Lung (tissue), 12 donors: ENCODE data around the gene TSHR. TPM values are rescaled to one million over a fixed set of nuclear protein-coding genes. Genes with fewer than 3 reads are reported as not detected.

Experiments used
- ATAC-seq: fragments of 200-7000 bp; cut with Tn5 transposase; one replicate; pipeline ENCODE4 v1.9.1; 2020; ENCODE audit warnings: moderate number of reproducible peaks; ENCODE audit not compliant: insufficient read depth, low FRiP score
- DNase-seq, 3 donors: peaks; one replicate each; pipeline ENCODE4 v3.0.0-alpha.2; 2013 to 2017
- H3K27ac ChIP-seq, 2 donors: one replicate each; pipeline ENCODE4 v1.5.1; 2013; ENCODE audit warnings: mild to moderate bottlenecking in 2 of 2, moderate library complexity in 2 of 2, control low read depth in 1 of 2, inconsistent platforms in 1 of 2, low read depth in 1 of 2, low read length in 1 of 2
- H3K27me3 ChIP-seq, 3 donors: one replicate each; pipeline ENCODE4 v1.5.1; 2013; ENCODE audit warnings: low read length in 2 of 3; ENCODE audit not compliant: control insufficient read depth in 3 of 3, insufficient read depth in 3 of 3
- H3K36me3 ChIP-seq, 4 donors: one replicate each; pipeline ENCODE4 v1.5.1; 2013; ENCODE audit warnings: low read length in 4 of 4, mild to moderate bottlenecking in 1 of 4, moderate library complexity in 1 of 4; ENCODE audit not compliant: control insufficient read depth in 4 of 4, insufficient read depth in 4 of 4
- H3K4me1 ChIP-seq, 5 donors: one replicate each; pipeline ENCODE4 v1.5.1; 2013; ENCODE audit warnings: low read length in 5 of 5, mild to moderate bottlenecking in 2 of 5, moderate library complexity in 1 of 5; ENCODE audit not compliant: control insufficient read depth in 5 of 5, insufficient read depth in 5 of 5
- H3K4me3 ChIP-seq: one replicate; pipeline ENCODE4 v1.5.1; 2013; ENCODE audit warnings: mild to moderate bottlenecking, control low read depth, moderate library complexity
- H3K9ac ChIP-seq, 2 donors: one replicate each; pipeline ENCODE4 v1.5.1; 2013; ENCODE audit warnings: low read length in 2 of 2, control low read depth in 1 of 2; ENCODE audit not compliant: insufficient read depth in 1 of 2
- H3K9me3 ChIP-seq, 4 donors: one replicate each; pipeline ENCODE4 v1.5.1; 2013; ENCODE audit warnings: low read length in 3 of 4, mild to moderate bottlenecking in 1 of 4, moderate library complexity in 1 of 4; ENCODE audit not compliant: control insufficient read depth in 4 of 4, insufficient read depth in 3 of 4
- CTCF ChIP-seq: IDR thresholded peaks from 2 replicates; pipeline ENCODE4 v1.5.1; 2012; ENCODE audit warnings: mild to moderate bottlenecking; ENCODE audit errors: control extremely low read depth, extremely low read depth
- WGBS, 2 donors: extraction: QIAGEN DNeasy Blood & Tissue Kit; methylation state at CpG; one replicate each; pipeline ENCODE4 v1.1.7; 2013; 5-methylcytosine and 5-hydroxymethylcytosine counted together
- polyA plus RNA-seq, 2 donors: library from polyadenylated mRNA; stranded (reverse); fragments of 200-250 nt; gene quantifications; one replicate each; pipeline ENCODE4 v1.2.1, GENCODE V29; 2013
- total RNA-seq, 2 donors: library from RNA; depleted of rRNA in 1 of 2; stranded (reverse); fragments of >200 nt in 1 of 2; gene quantifications; one replicate each; pipeline ENCODE4 v1.2.1, GENCODE V29; 2014 to 2021
- donor health status: control.
- donor health status: control.
- donor health status: Bipolar disorder and iron deficiency.
- donor health status: healthy.
- donor health status: DM: yes; HTN: yes; CAD: no.

Gene TSHR
- total and polyA plus RNA-seq, 4 donors: 0.04 to 0.31 (median 0.07) TPM; not detected in 1

GRCh38 chr14:81169267-81169666 lies 213.8 kb downstream of the TSHR start:
- Histone ChIP-seq H3K4me3 (no peak overlapping the region), H3K27me3 (no peaks in the 10 kb centered on the region), H3K36me3 (no peaks in the 10 kb centered on the region), H3K27ac (peak overlapping the region; percentile 94 to 95), H3K9me3 (no peaks in the 10 kb centered on the region), H3K9ac (peak overlapping the region in 1 of 2 donors; percentile 94), H3K4me1 (peaks cover 0 to 7% (median 1%) of the 10 kb centered on the region in 5 donors)
- ATAC-seq (no peak), DNase-seq (no peak)
- WGBS, 2 donors: 55 to 59% methylated on average over 4 of the region's 4 CpGs
- no peak for TF ChIP-seq CTCF

- peak; percentile 42 to 69 (median 62) for DNase-seq
- 0 to 4% methylated on average over 10 of the region's 10 CpGs for WGBS, 2 donors
- TF ChIP-seq CTCF: no peak
Measured at GRCh38 chr14:81169711-81170103, 214.3 kb downstream of the TSHR start.

GRCh38 chr14:81170104-81170828 lies 214.8 kb downstream of the TSHR start:
- ATAC-seq: peak; percentile 99
- Histone ChIP-seq H3K27ac (peak overlapping the region; percentile 94 to 95), H3K9me3 (no peaks in the 10 kb centered on the region), H3K27me3 (no peaks in the 10 kb centered on the region), H3K36me3 (no peaks in the 10 kb centered on the region), H3K4me1 (peaks cover 0 to 7% (median 1%) of the 10 kb centered on the region in 5 donors), H3K9ac (peak overlapping the region; percentile 51 to 94), H3K4me3 (peak overlapping the region; percentile 52)
- 0% methylated on average over 28 of the region's 28 CpGs for WGBS, 2 donors
- DNase-seq: peak; percentile 91 to 95 (median 95)
- TF ChIP-seq CTCF: peak; percentile 84

More at GRCh38 chr14:81169711-81170103, 214.3 kb downstream of the TSHR start:
- peak overlapping the region; percentile 94 to 95 for H3K27ac ChIP-seq
- peak overlapping the region; percentile 51 to 94 for H3K9ac ChIP-seq
- peak overlapping the region; percentile 52 for H3K4me3 ChIP-seq
- peak; percentile 56 for ATAC-seq
- no peaks in the 10 kb centered on the region for H3K9me3 ChIP-seq
- H3K4me1 ChIP-seq: peaks cover 0 to 7% (median 1%) of the 10 kb centered on the region in 5 donors
- no peaks in the 10 kb centered on the region for H3K36me3 ChIP-seq
- no peaks in the 10 kb centered on the region for H3K27me3 ChIP-seq
